ENCODE measurements around the gene CNIH2. TPM values are rescaled to one million over a fixed set of nuclear protein-coding genes. Genes with fewer than 3 reads are reported as not detected.

Gene CNIH2
- 1 to 10 TPM in 1 of 3 donors, under 1 TPM in 1, not detected in 1; 0.16 to 1.3 TPM for polyA plus RNA-seq

- H3K27ac ChIP-seq (ENCODE audit: low read depth, low read length), result no peak within 1 kb of the TSS
- WGBS, 3 donors, result 7 to 10% (median 8%) methylated on average over 25 to 84 of the region's 84 CpGs
These were observed at the start of gene CNIH2 for GRCh38 chr11:66277471-66278362. CNIH2 (plus strand) TSS chr11:66278175; CDS start chr11:66278457, 282 bp downstream.

GRCh38 chr11:66228521-66228920 lies 49.5 kb upstream of the CNIH2 start:
- 70 to 90% (median 86%) methylated on average over 6 of the region's 6 CpGs for WGBS, 3 donors
- H3K27ac ChIP-seq (ENCODE audit: low read depth, low read length), result no peak overlapping the region

DNA sequence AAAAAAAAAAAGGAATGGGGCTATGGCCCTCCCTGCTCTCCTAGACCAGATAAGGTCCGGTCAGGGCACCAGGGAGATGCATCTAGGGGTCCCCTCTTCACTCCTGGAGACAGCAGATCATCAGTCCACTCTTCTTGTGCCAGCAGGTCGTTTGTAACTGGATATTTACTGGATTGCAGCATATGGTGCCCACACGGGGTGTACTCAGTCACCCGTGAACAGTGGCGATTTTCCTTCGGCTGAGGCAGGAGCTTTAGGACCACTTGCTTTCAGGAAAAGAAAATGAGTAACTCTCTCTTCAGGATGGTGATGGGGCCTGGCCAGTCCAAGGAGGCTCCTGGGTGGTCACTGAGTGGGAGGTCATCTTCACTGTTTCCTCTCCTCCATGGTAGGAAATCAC lies 47.8 kb upstream of the CNIH2 start:
- H3K27ac ChIP-seq (ENCODE audit: low read depth, low read length), result no peak overlapping the region
- WGBS, 3 donors, result 87 to 93% (median 87%) methylated on average over 6 of the region's 6 CpGs

DNA sequence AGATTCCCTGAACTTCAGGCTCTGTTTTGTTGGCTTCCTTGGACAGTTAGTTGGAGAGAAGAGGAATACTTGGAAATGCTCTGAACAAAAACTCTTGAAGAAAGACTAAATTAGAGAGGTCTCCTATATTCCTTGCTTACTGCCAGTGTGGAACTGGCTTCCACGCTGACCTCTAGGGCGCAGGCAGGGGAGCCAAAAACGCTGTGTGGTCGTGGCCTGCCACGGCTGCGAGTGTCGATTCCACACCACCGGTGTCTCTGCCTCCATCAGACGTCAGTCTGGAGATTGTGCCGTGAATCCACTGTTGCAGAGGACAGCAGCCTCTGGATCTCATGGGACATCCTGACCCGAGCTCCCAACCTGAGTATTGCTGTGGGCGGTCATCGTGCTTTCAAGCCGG lies 47.0 kb upstream of the CNIH2 start:
- 89 to 94% (median 93%) methylated on average over 14 of the region's 14 CpGs for whole genome bisulfite sequencing, 3 donors
- H3K27ac ChIP-seq (ENCODE audit: low read depth, low read length), result no peak overlapping the region

- WGBS, 3 donors, result 89 to 96% (median 91%) methylated on average over 7 of the region's 7 CpGs
- H3K27ac ChIP-seq (ENCODE audit: low read depth, low read length), result no peak overlapping the region
These were observed 46.4 kb upstream of the CNIH2 start for GRCh38 chr11:66231561-66231960.

DNA sequence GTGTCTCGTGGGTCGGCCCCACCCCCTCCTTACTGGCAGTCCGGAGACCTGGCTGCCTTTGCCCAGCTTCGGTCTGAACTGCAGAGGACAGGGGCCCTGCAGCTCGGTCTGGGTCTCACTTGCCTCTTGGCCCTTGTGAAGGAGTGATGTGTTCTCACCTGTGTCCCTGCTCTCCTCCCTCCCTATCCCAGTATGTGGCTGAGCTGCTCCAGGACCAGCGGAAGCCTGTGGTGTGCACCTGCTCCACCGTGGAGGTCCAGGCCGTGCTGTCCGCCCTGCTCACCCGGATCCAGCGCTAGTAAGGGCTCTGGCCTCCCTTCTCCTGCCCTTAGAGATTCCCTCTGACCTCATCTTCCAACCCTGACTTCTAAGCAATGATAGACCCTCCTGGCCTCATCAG lies 45.2 kb upstream of the CNIH2 start:
- 83 to 93% (median 93%) methylated on average over 11 of the region's 11 CpGs for WGBS, 3 donors
- no peak overlapping the region for H3K27ac ChIP-seq (ENCODE audit: low read depth, low read length)

GRCh38 chr11:66233301-66233700 lies 44.7 kb upstream of the CNIH2 start:
- 90 to 93% (median 92%) methylated on average over 5 of the region's 5 CpGs for WGBS, 3 donors
- H3K27ac ChIP-seq (ENCODE audit: low read depth, low read length), result no peak overlapping the region

DNA sequence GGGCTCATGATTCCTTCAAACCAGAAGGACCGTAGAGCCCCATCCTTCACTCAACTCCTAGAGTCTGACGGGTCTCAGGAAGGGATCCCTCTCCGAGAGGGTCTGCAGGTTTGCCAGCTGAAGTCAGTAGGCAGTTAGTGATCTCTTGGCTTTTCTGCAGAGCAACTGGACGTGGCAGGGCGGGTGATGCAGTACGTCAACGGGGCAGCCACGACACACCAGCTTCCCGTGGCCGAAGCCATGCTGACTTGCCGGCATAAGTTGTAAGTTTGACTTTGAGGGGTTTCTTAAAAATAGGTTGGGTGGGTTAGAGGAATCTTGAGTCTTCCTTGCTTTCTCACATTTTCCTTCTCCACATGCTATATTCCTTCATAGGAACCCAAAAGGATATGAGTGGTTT lies 42.8 kb upstream of the CNIH2 start:
- 94 to 95% (median 95%) methylated on average over 11 of the region's 11 CpGs for WGBS, 3 donors
- no peak overlapping the region for H3K27ac ChIP-seq (ENCODE audit: low read depth, low read length)

DNA sequence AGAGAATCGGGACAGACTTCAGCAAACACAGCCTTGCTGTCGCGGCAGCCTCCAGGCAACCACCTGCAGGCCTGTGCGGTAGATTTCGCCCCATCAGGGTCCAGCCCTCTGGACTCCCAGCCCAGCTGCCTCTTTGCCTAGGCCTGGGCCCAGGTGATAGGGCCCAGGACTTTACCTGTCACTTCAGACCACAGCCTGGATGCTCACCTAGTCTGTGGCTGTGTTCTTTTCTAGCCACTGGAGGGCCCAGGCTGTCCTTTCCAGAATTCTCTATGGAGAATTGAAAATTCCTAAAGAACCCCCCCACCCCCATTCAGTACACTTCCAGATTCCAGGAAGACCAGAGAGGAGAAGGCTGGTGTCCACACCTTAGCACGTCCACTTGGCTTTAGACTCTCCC lies 40.1 kb upstream of the CNIH2 start:
- 94 to 99% (median 96%) methylated on average over 6 of the region's 6 CpGs for WGBS, 3 donors
- no peak overlapping the region for H3K27ac ChIP-seq (ENCODE audit: low read depth, low read length)

- H3K27ac ChIP-seq (ENCODE audit: low read depth, low read length), result no peak overlapping the region
- 90 to 95% (median 93%) methylated on average over 17 of the region's 17 CpGs for WGBS, 3 donors
These were observed 39.1 kb upstream of the CNIH2 start for GRCh38 chr11:66238786-66239413.

DNA sequence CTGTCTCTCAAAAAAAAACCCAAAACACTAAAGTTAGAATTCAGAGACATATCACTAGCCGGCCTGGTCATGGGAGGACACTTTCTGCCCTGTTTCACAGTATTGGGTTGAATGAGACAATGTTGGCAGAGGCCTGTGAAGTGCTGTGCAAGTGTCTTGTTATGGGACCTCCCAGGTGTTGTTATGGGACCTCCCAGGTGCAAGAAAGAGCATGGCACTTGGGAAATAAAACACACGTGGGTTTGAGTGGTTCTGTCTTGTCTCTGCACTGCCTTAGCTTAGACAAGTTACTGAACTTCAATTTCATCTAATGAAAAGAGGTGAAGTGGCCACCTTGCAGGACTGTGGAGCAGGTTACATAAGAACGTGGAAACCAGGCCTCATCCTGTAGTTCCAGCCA lies 38.5 kb upstream of the CNIH2 start:
- 75 to 86% (median 78%) methylated on average over 3 of the region's 3 CpGs for WGBS, 3 donors

GRCh38 chr11:66239998-66240780 lies 37.8 kb upstream of the CNIH2 start:
- H3K27ac ChIP-seq (ENCODE audit: low read depth, low read length), result no peak overlapping the region
- WGBS, 3 donors, result 84 to 92% (median 86%) methylated on average over 20 to 25 of the region's 25 CpGs

More for the DNA sequence above, 38.5 kb upstream of the CNIH2 start:
- no peak overlapping the region for H3K27ac ChIP-seq (ENCODE audit: low read depth, low read length)

- no peak overlapping the region for H3K27ac ChIP-seq (ENCODE audit: low read depth, low read length)
- WGBS, 3 donors, result 89 to 94% (median 91%) methylated on average over 9 of the region's 9 CpGs
These were observed 37.2 kb upstream of the CNIH2 start for GRCh38 chr11:66240781-66241136.

DNA sequence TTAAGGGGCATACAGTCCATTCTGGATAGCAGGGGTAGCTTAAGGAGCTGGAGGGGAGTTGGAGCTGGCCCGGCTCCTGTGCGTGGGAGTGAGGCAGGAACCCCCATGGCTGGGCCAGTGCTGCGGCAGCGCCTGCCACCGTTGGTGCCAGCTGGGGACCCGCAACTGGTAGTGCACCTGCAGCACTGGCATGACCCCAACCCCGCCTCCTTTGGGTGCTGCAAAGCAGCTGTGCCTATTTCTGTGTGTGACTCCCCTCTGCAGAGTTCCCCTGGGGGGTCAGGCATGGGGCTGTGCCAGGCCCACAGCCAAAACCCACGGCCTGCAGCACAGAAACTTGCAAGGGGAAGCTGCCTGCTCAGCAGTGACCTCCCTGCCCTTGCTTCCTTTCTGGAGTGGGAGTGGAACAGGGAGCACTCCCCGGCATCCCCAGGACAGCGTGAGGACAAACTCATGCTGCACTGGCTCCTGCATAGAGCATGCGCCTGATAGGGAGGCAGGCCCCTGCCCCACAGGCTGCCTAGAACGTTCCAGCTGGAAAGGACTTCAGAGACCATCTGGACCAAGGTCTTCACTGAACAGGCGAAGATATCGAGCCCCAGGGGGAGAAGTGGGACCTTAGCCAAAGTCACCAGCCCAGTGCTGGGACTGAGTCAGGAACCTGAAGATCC lies 35.7 kb upstream of the CNIH2 start:
- WGBS, 3 donors, result 69 to 73% (median 69%) methylated on average over 14 of the region's 14 CpGs
- no peak overlapping the region for H3K27ac ChIP-seq (ENCODE audit: low read depth, low read length)

- H3K27ac ChIP-seq (ENCODE audit: low read depth, low read length), result no peak overlapping the region
- 77 to 79% (median 78%) methylated on average over 13 of the region's 13 CpGs for WGBS, 3 donors
These were observed 34.0 kb upstream of the CNIH2 start for GRCh38 chr11:66243782-66244535.

DNA sequence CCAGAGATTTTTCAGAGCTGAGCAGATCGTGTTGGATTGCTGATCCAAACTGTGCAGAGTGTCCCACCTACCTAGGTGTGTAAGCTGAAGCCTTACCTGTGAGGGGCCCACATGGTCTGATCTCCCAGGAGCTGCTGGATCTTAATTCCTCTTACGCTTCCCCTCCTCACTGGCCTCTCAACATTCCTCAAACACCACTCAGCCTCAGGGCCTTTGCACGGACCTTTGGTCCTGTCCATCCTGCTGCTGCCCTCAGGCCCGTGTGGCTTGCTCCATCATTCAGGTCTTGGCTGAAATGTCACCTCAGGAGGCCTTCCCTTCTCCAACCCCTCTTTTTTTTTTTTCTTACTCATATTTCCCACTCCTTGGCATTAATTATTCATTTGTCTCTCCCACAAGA lies 30.7 kb upstream of the CNIH2 start:
- WGBS, 3 donors, result 91 to 94% (median 91%) methylated on average over 4 of the region's 4 CpGs
- H3K27ac ChIP-seq (ENCODE audit: low read depth, low read length), result no peak overlapping the region

- H3K27ac ChIP-seq (ENCODE audit: low read depth, low read length), result no peak overlapping the region
- 79 to 85% (median 81%) methylated on average over 3 of the region's 3 CpGs for WGBS, 3 donors
These were observed 30.2 kb upstream of the CNIH2 start for GRCh38 chr11:66247801-66248200.

GRCh38 chr11:66248903-66249302 lies 29.1 kb upstream of the CNIH2 start:
- no peak overlapping the region for H3K27ac ChIP-seq (ENCODE audit: low read depth, low read length)
- WGBS, 3 donors, result 82 to 95% (median 92%) methylated on average over 6 of the region's 6 CpGs
